GM12873 (cell line): ENCODE measurements around the gene TOX2.

Experiments
- TF ChIP-seq, protein P1 (sequence below): IDR thresholded peaks from 2 replicates; pipeline ENCODE4 v1.5.1; 2012; ENCODE audit warnings: low read depth, mild to moderate bottlenecking, moderate library complexity, low read length, control low read depth; ENCODE audit not compliant: insufficient read depth; ENCODE audit errors: missing control alignments

The TOX2 gene

DNA sequence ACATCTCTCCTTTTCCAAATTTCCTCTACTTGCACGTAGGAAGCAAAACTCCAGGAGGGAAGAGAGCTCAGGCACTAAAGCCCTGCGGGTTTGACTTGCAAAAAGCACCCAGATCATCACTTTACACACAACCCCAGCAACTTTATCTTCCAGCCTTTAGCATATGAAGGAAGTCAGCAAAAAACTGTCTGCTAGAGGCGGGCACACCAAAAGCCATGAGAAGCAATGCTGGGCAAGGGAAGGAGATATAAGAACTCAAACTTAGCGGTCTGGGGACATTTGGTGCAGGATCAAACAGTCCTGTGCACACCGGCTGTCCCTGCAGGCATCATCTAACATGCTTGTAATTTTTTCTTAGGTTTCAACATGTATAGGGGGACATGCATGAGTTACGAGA, 159.0 kb downstream of the TOX2 start:
- TF ChIP-seq, protein P1, sequence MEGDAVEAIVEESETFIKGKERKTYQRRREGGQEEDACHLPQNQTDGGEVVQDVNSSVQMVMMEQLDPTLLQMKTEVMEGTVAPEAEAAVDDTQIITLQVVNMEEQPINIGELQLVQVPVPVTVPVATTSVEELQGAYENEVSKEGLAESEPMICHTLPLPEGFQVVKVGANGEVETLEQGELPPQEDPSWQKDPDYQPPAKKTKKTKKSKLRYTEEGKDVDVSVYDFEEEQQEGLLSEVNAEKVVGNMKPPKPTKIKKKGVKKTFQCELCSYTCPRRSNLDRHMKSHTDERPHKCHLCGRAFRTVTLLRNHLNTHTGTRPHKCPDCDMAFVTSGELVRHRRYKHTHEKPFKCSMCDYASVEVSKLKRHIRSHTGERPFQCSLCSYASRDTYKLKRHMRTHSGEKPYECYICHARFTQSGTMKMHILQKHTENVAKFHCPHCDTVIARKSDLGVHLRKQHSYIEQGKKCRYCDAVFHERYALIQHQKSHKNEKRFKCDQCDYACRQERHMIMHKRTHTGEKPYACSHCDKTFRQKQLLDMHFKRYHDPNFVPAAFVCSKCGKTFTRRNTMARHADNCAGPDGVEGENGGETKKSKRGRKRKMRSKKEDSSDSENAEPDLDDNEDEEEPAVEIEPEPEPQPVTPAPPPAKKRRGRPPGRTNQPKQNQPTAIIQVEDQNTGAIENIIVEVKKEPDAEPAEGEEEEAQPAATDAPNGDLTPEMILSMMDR = no peak

DNA sequence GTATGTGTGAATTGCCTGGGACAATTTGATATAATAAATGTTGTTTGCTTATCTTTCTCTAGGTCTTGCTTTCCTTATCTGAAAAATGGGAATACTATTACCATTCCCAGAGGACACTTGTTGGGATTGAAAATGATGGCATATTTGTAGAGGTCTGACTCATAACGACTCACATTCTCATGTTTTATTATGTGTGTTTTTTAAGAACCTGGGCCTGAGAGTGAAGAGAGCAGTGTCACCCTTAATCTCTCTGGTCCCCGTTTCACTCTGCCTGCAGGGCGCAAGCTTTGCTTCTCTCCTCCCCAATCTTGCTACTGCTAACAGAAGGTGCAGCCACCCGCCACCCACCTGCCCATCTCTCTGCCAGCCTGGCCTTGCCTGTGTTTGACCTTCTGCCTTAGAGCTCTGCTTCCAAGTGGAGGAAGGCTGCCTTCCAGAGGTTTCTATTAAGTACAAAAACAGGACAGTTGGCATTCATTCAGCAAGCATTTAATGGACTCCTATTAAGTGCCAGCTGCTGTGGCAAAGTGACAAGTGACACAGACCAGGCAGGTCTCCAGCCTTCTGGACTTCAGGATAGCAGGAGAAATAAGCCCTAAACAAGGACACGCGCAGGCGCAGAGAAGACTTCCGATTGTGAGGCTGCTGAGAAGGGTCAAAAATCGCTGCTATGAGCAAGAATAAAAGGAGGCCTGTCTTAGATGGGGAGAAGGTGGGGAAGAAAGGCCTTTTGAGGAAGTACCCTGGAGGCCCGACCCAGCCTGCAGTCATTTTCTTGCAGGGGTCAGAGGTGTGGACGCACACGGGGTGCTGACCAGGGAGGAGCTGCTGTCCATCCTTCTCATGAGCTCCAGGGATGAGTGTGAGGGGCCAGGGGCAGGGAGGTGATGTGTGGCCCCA, 159.8 kb downstream of the TOX2 start:
- TF ChIP-seq, protein P1 = no peak

DNA sequence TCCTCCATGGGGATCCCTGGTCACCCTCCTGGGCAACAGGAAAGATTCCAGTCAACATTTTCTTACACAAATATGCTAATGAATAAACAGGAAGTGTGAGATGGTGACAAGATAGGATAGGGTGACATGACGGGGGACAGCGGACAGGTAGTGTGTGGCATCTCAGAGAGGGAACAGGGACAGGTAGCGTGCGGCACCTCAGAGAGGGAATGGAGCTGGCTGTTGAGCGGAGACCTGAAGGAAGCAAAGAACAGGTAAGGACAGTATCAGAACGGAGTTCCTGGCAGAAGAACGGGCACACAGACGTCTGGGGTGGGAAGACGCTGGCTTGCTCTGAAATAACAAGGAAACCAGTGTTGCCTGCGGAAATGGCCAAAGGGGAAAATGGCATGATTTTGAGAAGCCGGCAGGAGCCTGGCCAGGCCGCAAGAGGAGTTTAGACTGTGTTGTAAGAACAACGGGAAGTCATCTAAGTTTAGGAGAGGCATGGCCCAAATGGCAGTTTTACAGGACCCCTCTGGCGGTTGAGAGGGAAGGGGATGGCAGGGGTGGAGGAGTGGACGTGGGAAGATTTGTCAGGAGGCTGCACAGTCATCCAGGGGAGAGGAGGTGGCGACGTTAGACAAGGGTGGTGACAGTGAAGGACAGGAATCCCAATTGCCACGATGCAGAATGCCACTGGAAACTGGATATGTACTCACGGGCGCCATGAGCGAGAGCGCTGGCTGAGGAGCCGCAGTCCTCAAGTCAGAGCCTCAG, 160.7 kb downstream of the TOX2 start:
- TF ChIP-seq, protein P1 = no peak

DNA sequence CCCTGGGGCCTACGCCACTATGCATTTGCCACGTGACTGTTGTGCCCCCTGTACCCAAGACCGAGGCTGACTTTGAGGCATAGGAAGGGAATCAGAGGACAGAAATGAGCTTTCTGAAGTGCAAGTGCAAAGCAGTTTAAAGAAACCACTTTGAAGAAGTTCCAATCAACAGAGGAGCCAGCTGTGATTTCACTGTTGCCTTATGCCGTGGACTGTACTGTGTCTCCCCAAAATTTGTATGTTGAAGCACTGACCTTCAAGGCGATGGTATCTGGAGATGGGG, 161.2 kb downstream of the TOX2 start:
- TF ChIP-seq, protein P1 = no peak

DNA sequence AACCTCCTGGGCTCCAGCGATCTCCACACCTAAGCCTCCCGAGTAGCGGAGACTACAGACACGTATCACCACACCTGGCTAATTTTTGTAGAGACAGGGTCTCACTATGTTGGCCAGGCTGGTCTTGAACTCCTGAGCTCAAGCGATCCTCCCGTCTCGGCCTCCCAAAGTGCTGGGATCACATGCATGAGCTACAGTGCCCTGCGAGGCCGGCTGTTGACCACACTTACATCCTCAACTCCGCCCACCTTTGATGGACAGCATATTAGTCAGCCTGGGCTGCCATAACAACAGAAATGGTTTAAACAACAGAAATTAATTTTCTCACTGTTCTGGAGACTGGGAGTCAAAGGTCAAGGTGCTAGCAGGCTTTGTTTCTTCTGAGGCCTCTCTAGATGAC, 164.6 kb downstream of the TOX2 start:
- TF ChIP-seq, protein P1 = no peak

DNA sequence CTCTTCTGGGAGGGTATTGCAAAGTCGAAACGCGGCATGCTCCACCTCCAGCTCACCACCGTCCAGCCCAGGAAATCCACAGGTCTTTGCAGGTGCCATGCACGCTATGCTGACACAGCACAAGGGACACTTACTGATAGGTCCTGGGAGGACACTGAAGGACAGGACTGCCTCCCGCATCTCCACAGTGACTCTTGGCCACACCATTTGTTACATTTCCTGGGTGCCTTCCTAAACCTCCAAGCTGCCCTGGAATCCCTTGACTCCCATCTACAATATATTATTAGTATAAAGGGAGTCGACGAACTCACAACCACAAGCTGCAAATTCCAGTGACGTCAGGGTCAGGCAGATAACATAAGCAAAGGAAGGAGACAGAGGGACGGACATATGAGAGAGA, 165.4 kb downstream of the TOX2 start:
- TF ChIP-seq, protein P1 = no peak

DNA sequence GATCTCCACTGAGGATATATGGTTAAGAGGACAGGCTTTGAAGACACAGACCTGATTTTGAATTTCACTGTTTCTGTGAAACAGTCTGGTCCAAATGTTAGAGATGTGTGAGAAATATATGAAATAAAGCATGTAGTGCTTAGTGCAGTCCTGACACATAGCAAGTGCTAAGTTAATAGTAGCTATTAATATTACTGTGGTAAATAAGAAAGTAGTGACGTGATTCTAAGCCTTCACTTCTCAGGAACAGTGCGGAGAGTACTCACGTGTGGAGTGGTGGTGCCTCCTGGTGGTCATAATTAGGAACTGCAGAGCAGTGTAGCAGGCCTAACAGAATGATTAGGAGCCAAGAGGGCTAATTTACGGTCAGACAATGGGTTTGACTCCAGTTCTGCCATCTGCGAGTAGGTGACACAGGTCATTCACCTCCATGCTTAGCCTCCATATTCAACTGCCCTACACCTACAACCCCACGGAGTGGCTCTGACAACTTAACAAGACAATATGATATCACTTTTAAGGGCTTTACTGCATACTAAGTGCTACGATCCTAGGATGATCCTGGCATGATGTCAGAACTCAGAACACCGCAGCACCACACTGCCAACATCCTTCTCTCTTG, 166.1 kb downstream of the TOX2 start:
- TF ChIP-seq, protein P1 = peak; percentile 99
